K562 (cell line): Measurements from ENCODE around the gene COA7.

ENCODE experiments used
- CHD2 ChIP-seq: IDR thresholded peaks from 2 replicates; pipeline ENCODE4 v1.6.1; 2011; ENCODE audit warnings: low read depth, low read length
- HDAC1 ChIP-seq, 2 experiments: fragments of 450-650 bp; IDR thresholded peaks; 2 replicates each; pipeline ENCODE4 v1.6.1; 2016 to 2017; ENCODE audit warnings: inconsistent platforms in 1 of 2, mild to moderate bottlenecking in 1 of 2, moderate library complexity in 1 of 2
- KLF13 ChIP-seq: fragments of 450-650 bp; IDR thresholded peaks from 2 replicates; pipeline ENCODE4 v1.6.1; 2016; ENCODE audit warnings: missing genetic modification characterization, low read depth, mild to moderate bottlenecking, missing compliant biosample characterization, moderate library complexity, borderline replicate concordance

GRCh38 chr1:52741259-52741658 is 43.1 kb upstream of the COA7 start:
- TF ChIP-seq HDAC1 (IDR thresholded peaks at IDR 0.05) (no peak), CHD2 (no peak), KLF13 (tag) (no peak)
